ENCODE results near the gene P4HA2.

DNA sequence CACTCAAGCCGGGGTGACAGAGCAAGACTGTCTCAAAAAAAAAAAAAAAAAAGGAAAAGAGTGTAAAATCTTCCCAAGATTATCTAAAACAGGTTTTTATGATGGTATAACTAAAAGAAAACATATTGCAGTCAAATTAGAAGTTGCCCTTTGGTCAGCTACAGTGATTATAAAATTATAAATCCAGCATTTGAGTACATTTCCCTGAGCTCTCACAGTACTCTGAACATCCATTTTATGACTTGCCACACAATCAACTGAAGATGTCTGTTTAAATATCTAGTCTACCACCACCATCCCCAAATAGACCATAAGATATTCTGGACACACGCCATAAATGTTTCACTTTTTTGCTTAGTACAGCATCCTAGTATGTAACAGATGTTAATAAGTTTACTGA is 77.1 kb downstream of the P4HA2 start:
- TF ChIP-seq, protein P1, sequence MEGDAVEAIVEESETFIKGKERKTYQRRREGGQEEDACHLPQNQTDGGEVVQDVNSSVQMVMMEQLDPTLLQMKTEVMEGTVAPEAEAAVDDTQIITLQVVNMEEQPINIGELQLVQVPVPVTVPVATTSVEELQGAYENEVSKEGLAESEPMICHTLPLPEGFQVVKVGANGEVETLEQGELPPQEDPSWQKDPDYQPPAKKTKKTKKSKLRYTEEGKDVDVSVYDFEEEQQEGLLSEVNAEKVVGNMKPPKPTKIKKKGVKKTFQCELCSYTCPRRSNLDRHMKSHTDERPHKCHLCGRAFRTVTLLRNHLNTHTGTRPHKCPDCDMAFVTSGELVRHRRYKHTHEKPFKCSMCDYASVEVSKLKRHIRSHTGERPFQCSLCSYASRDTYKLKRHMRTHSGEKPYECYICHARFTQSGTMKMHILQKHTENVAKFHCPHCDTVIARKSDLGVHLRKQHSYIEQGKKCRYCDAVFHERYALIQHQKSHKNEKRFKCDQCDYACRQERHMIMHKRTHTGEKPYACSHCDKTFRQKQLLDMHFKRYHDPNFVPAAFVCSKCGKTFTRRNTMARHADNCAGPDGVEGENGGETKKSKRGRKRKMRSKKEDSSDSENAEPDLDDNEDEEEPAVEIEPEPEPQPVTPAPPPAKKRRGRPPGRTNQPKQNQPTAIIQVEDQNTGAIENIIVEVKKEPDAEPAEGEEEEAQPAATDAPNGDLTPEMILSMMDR (IDR thresholded peaks at IDR 0.05) = no peak
- no peak for TF ChIP-seq POLR2A (IDR thresholded peaks at IDR 0.05)

Data from Peyer's patch (tissue), 4 donors.